Stimulated activated CD4-positive, alpha-beta T cell treated with anti-CD3 and anti-CD28 coated beads, Interleukin-2, amount 100 ng/mL, for 48 hours (primary cell): Measurements from ENCODE around the gene SHD.
"Not testable (repeated sequence)": the region's sequence is repeated elsewhere in the genome, so short reads cannot be mapped to it uniquely, and the experiment has no call there.

Experiments used
- DNase-seq, 2 donors: peaks; one replicate each; pipeline ENCODE4 v3.0.0-alpha.2; 2020

Gene SHD

GRCh38 chr19:4328991-4329681 lies 50.1 kb downstream of the SHD start:
- not testable (repeated sequence) for DNase-seq

- no peak for DNase-seq
Measured at GRCh38 chr19:4329858-4330257, 50.8 kb downstream of the SHD start.

- DNase-seq = no peak
Measured at GRCh38 chr19:4334929-4335570, 56.0 kb downstream of the SHD start.

- DNase-seq = no peak
Measured at GRCh38 chr19:4337906-4338440, 58.9 kb downstream of the SHD start.

GRCh38 chr19:4338441-4339355 lies 59.6 kb downstream of the SHD start, which contains the start of gene STAP2:
Gene STAP2, minus strand, starts transcription at chr19:4338827. Its CDS starts 74 bp downstream, at chr19:4338753.
- DNase-seq = peak in 1 of 2 donors; percentile 16
